Left lung (tissue), 10 donors: ENCODE data around the gene CD300LF. TPM values are rescaled to one million over a fixed set of nuclear protein-coding genes. Genes with fewer than 3 reads are reported as not detected.

Source experiments
- ATAC-seq: fragments of 200-7000 bp; cut with Tn5 transposase; one replicate; pipeline ENCODE4 v1.9.1; 2020; ENCODE audit warnings: moderate library complexity
- DNase-seq, 4 donors: peaks; one replicate each; pipeline ENCODE4 v3.0.0-alpha.2; 2013 to 2020
- H3K27ac ChIP-seq, 2 donors: fragments of 200-600 bp; sonication (generic) in 1 of 2; one replicate each; pipeline versions ENCODE4 v1.5.0 to v1.8.0; 2020 to 2021
- H3K27me3 ChIP-seq, 2 donors: fragments of 200-600 bp; sonication (generic) in 1 of 2; one replicate each; pipeline versions ENCODE4 v1.5.0 to v1.8.0; 2020 to 2021
- H3K36me3 ChIP-seq, 2 donors: fragments of 200-600 bp; sonication (generic) in 1 of 2; one replicate each; pipeline versions ENCODE4 v1.5.0 to v1.8.0; 2020 to 2021
- H3K4me1 ChIP-seq, 2 donors: fragments of 200-600 bp; one replicate each; pipeline ENCODE4 v1.8.0; 2021
- H3K4me3 ChIP-seq, 2 donors: fragments of 200-600 bp; sonication (generic) in 1 of 2; one replicate each; pipeline versions ENCODE4 v1.5.0 to v1.8.0; 2020 to 2021; ENCODE audit warnings: mild to moderate bottlenecking in 1 of 2
- H3K9me3 ChIP-seq, 2 donors: fragments of 200-600 bp; sonication (generic) in 1 of 2; one replicate each; pipeline versions ENCODE4 v1.5.0 to v1.8.0; 2020 to 2021
- CTCF ChIP-seq, 2 donors: fragments of 200-600 bp; sonication (generic) in 1 of 2; IDR thresholded peaks; one replicate each; pipeline versions ENCODE4 v1.5.0 to v1.8.0; 2021; ENCODE audit warnings: antibody characterized with exemption in 2 of 2
- intact Hi-C, 2 donors: fragments of 100-400 bp; cut with DNase I; formaldehyde crosslinking; loops; one replicate each; pipeline versions ENCODE4 v1.11.2 to v1.14.2; 2022
- polyA plus RNA-seq, 6 donors: library from polyadenylated mRNA; unstranded; fragments of 120-200 nt; gene quantifications; one replicate each; pipeline ENCODE4 v1.2.1, GENCODE V29; 2013; ENCODE audit not compliant: insufficient read length in 6 of 6
- total RNA-seq, 2 donors: library from RNA; stranded (reverse); fragmentation: NEBNext Ultra II Directional; extraction: Animal tissue kit (Norgen Biotek cat#: 25700); gene quantifications; one replicate each; pipeline ENCODE4 v1.2.1, GENCODE V29; 2021
- donor health status: DM: no; HTN: yes; CAD: no.
- donor health status: DM: no; HTN: no; CAD: no.

CD300LF gene
- total and polyA plus RNA-seq, 8 donors: 0.33 to 26.7 (median 0.76) TPM

GRCh38 chr17:74733365-74734122, 20.8 kb upstream of the CD300LF start:
- intact Hi-C loops: no loop called here
- ATAC-seq: no peak
- Histone ChIP-seq H3K36me3 (no peaks in the 10 kb centered on the region), H3K27me3 (peaks cover 19 to 43% of the 10 kb centered on the region in 2 donors), H3K27ac (no peak overlapping the region), H3K4me3 (no peak overlapping the region), H3K9me3 (no peaks in the 10 kb centered on the region), H3K4me1 (peaks cover 6 to 48% of the 10 kb centered on the region in 2 donors)
- TF ChIP-seq CTCF (IDR thresholded peaks at IDR 0.05): no peak
- no peak for DNase-seq

- Histone ChIP-seq H3K27ac (no peak overlapping the region), H3K4me3 (no peak overlapping the region), H3K9me3 (no peaks in the 10 kb centered on the region), H3K4me1 (peaks cover 6 to 35% of the 10 kb centered on the region in 2 donors), H3K36me3 (no peaks in the 10 kb centered on the region), H3K27me3 (peaks cover 10 to 31% of the 10 kb centered on the region in 2 donors)
- no peak for TF ChIP-seq CTCF (IDR thresholded peaks at IDR 0.05)
- ATAC-seq (no peak), DNase-seq (no peak)
- intact Hi-C loops: no loop called here
Observed at GRCh38 chr17:74732042-74732867, 19.5 kb upstream of the CD300LF start.

GRCh38 chr17:74731347-74731605, 18.6 kb upstream of the CD300LF start:
- H3K4me1 ChIP-seq: peaks cover 0 to 25% of the 10 kb centered on the region in 2 donors
- H3K27me3 ChIP-seq: peaks cover 0 to 21% of the 10 kb centered on the region in 2 donors
- H3K4me3 ChIP-seq: no peak overlapping the region
- intact Hi-C loops: no loop called here
- DNase-seq (no peak), ATAC-seq (no peak)
- no peak overlapping the region for H3K27ac ChIP-seq
- no peak for TF ChIP-seq CTCF (IDR thresholded peaks at IDR 0.05)
- no peaks in the 10 kb centered on the region for H3K9me3 ChIP-seq
- no peaks in the 10 kb centered on the region for H3K36me3 ChIP-seq

GRCh38 chr17:74730491-74731346, 18.0 kb upstream of the CD300LF start:
- Histone ChIP-seq H3K27me3 (peaks cover 0 to 15% of the 10 kb centered on the region in 2 donors), H3K27ac (no peak overlapping the region), H3K9me3 (no peaks in the 10 kb centered on the region), H3K4me1 (peaks cover 0 to 20% of the 10 kb centered on the region in 2 donors), H3K4me3 (no peak overlapping the region), H3K36me3 (no peaks in the 10 kb centered on the region)
- ATAC-seq (peak; percentile 31), DNase-seq (no peak)
- no peak for TF ChIP-seq CTCF (IDR thresholded peaks at IDR 0.05)
- intact Hi-C loops: no loop called here
